ENCODE results near the gene RBL1.

DNA sequence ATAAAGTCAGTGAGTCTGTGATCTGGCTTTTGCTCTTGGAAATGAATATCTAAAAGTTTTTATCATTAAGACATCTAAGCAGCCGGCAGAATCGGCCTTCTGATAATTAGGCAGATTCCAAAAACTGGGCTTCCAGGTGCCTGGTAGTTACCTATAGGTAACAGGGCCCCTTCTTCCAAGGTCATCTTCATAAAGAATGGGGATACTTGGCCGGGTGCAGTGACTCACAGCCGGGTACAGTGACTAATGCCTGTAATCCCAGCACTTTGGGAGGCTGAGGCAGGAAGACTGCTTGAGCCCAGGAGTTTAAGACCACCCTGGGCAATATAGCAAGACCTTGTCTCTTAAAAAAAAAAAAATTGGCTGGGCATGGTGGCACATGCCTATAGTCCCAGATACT is 12.9 kb upstream of the RBL1 start:
- TF ChIP-seq, protein P1, sequence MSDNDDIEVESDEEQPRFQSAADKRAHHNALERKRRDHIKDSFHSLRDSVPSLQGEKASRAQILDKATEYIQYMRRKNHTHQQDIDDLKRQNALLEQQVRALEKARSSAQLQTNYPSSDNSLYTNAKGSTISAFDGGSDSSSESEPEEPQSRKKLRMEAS (IDR thresholded peaks at IDR 0.05; ENCODE audit: low read depth, low read length) = no peak
- no peak for TF ChIP-seq POLR2A (IDR thresholded peaks at IDR 0.05; ENCODE audit: extremely low read depth, insufficient read length)
- TF ChIP-seq, protein P2, sequence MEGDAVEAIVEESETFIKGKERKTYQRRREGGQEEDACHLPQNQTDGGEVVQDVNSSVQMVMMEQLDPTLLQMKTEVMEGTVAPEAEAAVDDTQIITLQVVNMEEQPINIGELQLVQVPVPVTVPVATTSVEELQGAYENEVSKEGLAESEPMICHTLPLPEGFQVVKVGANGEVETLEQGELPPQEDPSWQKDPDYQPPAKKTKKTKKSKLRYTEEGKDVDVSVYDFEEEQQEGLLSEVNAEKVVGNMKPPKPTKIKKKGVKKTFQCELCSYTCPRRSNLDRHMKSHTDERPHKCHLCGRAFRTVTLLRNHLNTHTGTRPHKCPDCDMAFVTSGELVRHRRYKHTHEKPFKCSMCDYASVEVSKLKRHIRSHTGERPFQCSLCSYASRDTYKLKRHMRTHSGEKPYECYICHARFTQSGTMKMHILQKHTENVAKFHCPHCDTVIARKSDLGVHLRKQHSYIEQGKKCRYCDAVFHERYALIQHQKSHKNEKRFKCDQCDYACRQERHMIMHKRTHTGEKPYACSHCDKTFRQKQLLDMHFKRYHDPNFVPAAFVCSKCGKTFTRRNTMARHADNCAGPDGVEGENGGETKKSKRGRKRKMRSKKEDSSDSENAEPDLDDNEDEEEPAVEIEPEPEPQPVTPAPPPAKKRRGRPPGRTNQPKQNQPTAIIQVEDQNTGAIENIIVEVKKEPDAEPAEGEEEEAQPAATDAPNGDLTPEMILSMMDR (IDR thresholded peaks at IDR 0.05; ENCODE audit: low read depth, low read length) = no peak

Measured in NB4 (cell line).